ENCODE results near the gene MET.
"Not testable (repeated sequence)": the region's sequence is repeated elsewhere in the genome, so short reads cannot be mapped to it uniquely, and the experiment has no call there.

MET gene

GRCh38 chr7:116811768-116812167 is 139.8 kb downstream of the MET start:
- no peaks in the 10 kb centered on the region for H3K36me3 ChIP-seq
- H3K4me3 ChIP-seq (ENCODE audit: low read depth, low read length): no peak overlapping the region
- H3K27ac ChIP-seq: no peak overlapping the region
- no peak for DNase-seq
- no peaks in the 10 kb centered on the region for H3K9me3 ChIP-seq (ENCODE audit: severe bottlenecking)
- no peaks in the 10 kb centered on the region for H3K27me3 ChIP-seq (ENCODE audit: insufficient read depth, low read depth, severe bottlenecking)
- no peak for TF ChIP-seq CTCF (IDR thresholded peaks at IDR 0.05; ENCODE audit: low read depth, low read length)

- Histone ChIP-seq H3K9me3 (ENCODE audit: severe bottlenecking) (no peaks in the 10 kb centered on the region), H3K4me3 (ENCODE audit: low read depth, low read length) (no peak overlapping the region), H3K27ac (no peak overlapping the region), H3K36me3 (no peaks in the 10 kb centered on the region), H3K27me3 (ENCODE audit: insufficient read depth, low read depth, severe bottlenecking) (no peaks in the 10 kb centered on the region)
- no peak for TF ChIP-seq CTCF (IDR thresholded peaks at IDR 0.05; ENCODE audit: low read depth, low read length)
- no peak for DNase-seq
These were observed 140.9 kb downstream of the MET start for GRCh38 chr7:116812860-116813259.

- not testable (repeated sequence) for H3K27ac ChIP-seq; DNase-seq; H3K9me3 ChIP-seq (ENCODE audit: severe bottlenecking)
These were observed 141.4 kb downstream of the MET start for GRCh38 chr7:116813371-116813770.

GRCh38 chr7:116815041-116815440 is 143.0 kb downstream of the MET start:
- Histone ChIP-seq H3K27me3 (ENCODE audit: insufficient read depth, low read depth, severe bottlenecking) (no peaks in the 10 kb centered on the region), H3K36me3 (no peaks in the 10 kb centered on the region), H3K27ac (no peak overlapping the region), H3K9me3 (ENCODE audit: severe bottlenecking) (no peaks in the 10 kb centered on the region), H3K4me3 (ENCODE audit: low read depth, low read length) (no peak overlapping the region)
- no peak for DNase-seq
- TF ChIP-seq CTCF (IDR thresholded peaks at IDR 0.05; ENCODE audit: low read depth, low read length): no peak

More at GRCh38 chr7:116813371-116813770, 141.4 kb downstream of the MET start:
- H3K27me3 ChIP-seq (ENCODE audit: insufficient read depth, low read depth, severe bottlenecking); H3K36me3 ChIP-seq; H3K4me3 ChIP-seq (ENCODE audit: low read depth, low read length): not testable (repeated sequence)

GRCh38 chr7:116820149-116820548 is 148.2 kb downstream of the MET start:
- no peak overlapping the region for H3K4me3 ChIP-seq (ENCODE audit: low read depth, low read length)
- H3K36me3 ChIP-seq: no peaks in the 10 kb centered on the region
- no peak overlapping the region for H3K27ac ChIP-seq
- DNase-seq: no peak
- H3K9me3 ChIP-seq (ENCODE audit: severe bottlenecking): no peaks in the 10 kb centered on the region
- no peak for TF ChIP-seq CTCF (IDR thresholded peaks at IDR 0.05; ENCODE audit: low read depth, low read length)
- no peaks in the 10 kb centered on the region for H3K27me3 ChIP-seq (ENCODE audit: insufficient read depth, low read depth, severe bottlenecking)

- H3K36me3 ChIP-seq; H3K27me3 ChIP-seq (ENCODE audit: insufficient read depth, low read depth, severe bottlenecking); H3K4me3 ChIP-seq (ENCODE audit: low read depth, low read length); DNase-seq; H3K27ac ChIP-seq; H3K9me3 ChIP-seq (ENCODE audit: severe bottlenecking): not testable (repeated sequence)
These were observed 149.7 kb downstream of the MET start for GRCh38 chr7:116821647-116822046.

GRCh38 chr7:116824449-116824848 is 152.5 kb downstream of the MET start:
- TF ChIP-seq CTCF (IDR thresholded peaks at IDR 0.05; ENCODE audit: low read depth, low read length): no peak
- H3K4me3 ChIP-seq (ENCODE audit: low read depth, low read length): no peak overlapping the region
- no peaks in the 10 kb centered on the region for H3K36me3 ChIP-seq
- no peaks in the 10 kb centered on the region for H3K9me3 ChIP-seq (ENCODE audit: severe bottlenecking)
- no peak overlapping the region for H3K27ac ChIP-seq
- no peaks in the 10 kb centered on the region for H3K27me3 ChIP-seq (ENCODE audit: insufficient read depth, low read depth, severe bottlenecking)
- no peak for DNase-seq
